Activated CD4-positive, alpha-beta memory T cell treated with anti-CD3 and anti-CD28 coated beads for 36 hours (primary cell): Measurements from ENCODE around the gene DUSP16. TPM values are rescaled to one million over a fixed set of nuclear protein-coding genes. Genes with fewer than 3 reads are reported as not detected.
"Not testable (repeated sequence)": the region's sequence is repeated elsewhere in the genome, so short reads cannot be mapped to it uniquely, and the experiment has no call there.

Source experiments
- CTCF ChIA-PET: fragments of 350-600 bp; sonication (Branson Sonifier 250); formaldehyde crosslinking; loops from one replicate; lab custom pipeline; 2021; ENCODE audit warnings: antibody characterized with exemption, inconsistent platforms; lab: Charles Lee
- POLR2A ChIA-PET: fragments of 350-600 bp; sonication (Branson Sonifier 250); formaldehyde crosslinking; loops from one replicate; lab custom pipeline; 2021; ENCODE audit warnings: antibody characterized with exemption; lab: Charles Lee
- DNase-seq: peaks from one replicate; pipeline ENCODE4 v3.0.0-alpha.2; 2020
- H3K27ac Mint-ChIP-seq: one replicate; pipeline ENCODE4 v1.8.0; 2021; ENCODE audit warnings: mixed read lengths
- H3K27me3 Mint-ChIP-seq: one replicate; pipeline ENCODE4 v1.8.0; 2021; ENCODE audit warnings: mixed read lengths
- H3K36me3 Mint-ChIP-seq: one replicate; pipeline ENCODE4 v1.8.0; 2021; ENCODE audit warnings: mixed read lengths
- H3K4me1 Mint-ChIP-seq: one replicate; pipeline ENCODE4 v1.8.0; 2021; ENCODE audit warnings: low read depth, mixed read lengths
- H3K4me3 Mint-ChIP-seq: one replicate; pipeline ENCODE4 v1.8.0; 2021; ENCODE audit warnings: mild to moderate bottlenecking, mixed read lengths
- H3K9me3 Mint-ChIP-seq: one replicate; pipeline ENCODE4 v1.8.0; 2021; ENCODE audit warnings: mixed read lengths
- intact Hi-C: fragments of 100-400 bp; cut with micrococcal nuclease; formaldehyde crosslinking; loops from one replicate; pipeline ENCODE4 v1.15.1; 2023
- total RNA-seq, 2 experiments: library from RNA; stranded (reverse); gene quantifications; one replicate each; pipeline ENCODE4 v1.2.3, GENCODE V29; 2021

Gene DUSP16
- total RNA-seq, 2 experiments from 2014 or later, result 70.2 to 82.1 TPM

DNA sequence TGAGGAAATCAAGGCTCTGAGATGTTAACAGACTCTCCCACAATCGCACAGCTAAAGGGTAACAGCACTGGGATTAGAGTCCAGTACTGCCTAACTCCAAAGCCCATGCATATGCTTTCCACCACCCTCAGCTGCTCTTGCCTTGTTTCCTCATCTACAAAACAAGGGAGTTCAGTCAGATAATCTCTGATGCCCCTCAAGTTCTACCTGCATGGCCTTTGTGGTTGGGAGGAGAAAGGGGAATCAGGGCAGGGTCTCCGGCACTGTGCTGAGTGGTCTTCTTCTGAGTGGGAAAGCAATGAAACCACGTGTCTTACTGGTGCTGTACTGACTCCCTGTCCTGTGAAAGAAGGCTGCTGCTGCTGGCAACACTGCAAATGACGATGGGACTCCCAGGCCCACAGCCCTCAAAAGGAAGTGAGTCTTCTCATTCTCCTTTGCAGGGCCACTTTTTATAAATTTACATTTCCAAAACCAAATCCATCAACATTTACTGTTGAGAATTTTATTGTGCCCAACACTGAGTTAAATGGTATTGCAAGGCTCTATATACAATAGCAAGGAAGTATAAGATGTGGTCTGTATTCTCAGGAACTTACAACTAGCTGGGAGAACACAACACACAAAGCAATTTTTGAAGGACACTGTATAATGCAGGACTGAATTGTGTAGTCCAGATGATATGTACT, 19.7 kb upstream of the DUSP16 start:
- Mint-ChIP-seq H3K27me3 (peaks cover 3% of the 10 kb centered on the region), H3K36me3 (no peaks in the 10 kb centered on the region), H3K9me3 (no peaks in the 10 kb centered on the region), H3K27ac (peak overlapping the region; percentile 84), H3K4me3 (peak overlapping the region; percentile 40), H3K4me1 (peaks cover 54% of the 10 kb centered on the region)
- DNase-seq, result peak; percentile 51
- ChIA-PET CTCF (interaction anchor here (0.6 to 1.3 kb wide), 3 partner anchors 19 to 122 kb away, joined by 3 to 5 read pairs (median 3); partner anchors contain the start of gene DUSP16), POLR2A (interaction anchor here (1.5 kb wide), 1 partner anchor 21 kb away, joined by 3 read pairs; no protein-coding TSS in a partner anchor)
- intact Hi-C loops, result loop anchor here (1.0 to 2.0 kb wide), 2 partner anchors 62 to 140 kb away; no protein-coding TSS in a partner anchor

DNA sequence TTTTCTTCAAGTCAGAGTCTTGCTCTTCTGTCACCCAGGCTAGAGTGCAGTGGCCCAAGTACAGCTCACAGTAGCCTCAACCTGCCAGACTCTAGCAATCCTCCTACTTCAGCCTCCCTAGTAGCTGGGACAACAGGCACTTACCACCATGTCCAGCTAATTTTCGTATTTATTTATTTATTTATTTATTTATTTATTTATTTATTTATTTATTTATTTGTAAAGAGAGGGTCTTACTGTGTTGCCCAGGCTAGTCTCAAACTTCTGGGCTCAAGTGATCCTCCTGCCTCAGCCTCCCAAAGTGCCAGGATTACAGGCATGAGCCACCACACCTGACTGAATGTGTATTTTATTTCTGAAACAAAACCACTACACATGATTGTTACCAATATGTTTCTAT, 18.1 kb upstream of the DUSP16 start:
- POLR2A ChIA-PET, H3K4me3 Mint-ChIP-seq, DNase-seq, H3K27ac Mint-ChIP-seq, intact Hi-C loops, H3K27me3 Mint-ChIP-seq, H3K36me3 Mint-ChIP-seq, H3K9me3 Mint-ChIP-seq: not testable (repeated sequence)
- CTCF ChIA-PET, result interaction anchor here (0.6 kb wide), 1 partner anchor 79 kb away, joined by 3 read pairs; no protein-coding TSS in a partner anchor
- H3K4me1 Mint-ChIP-seq, result peaks cover 49% of the 10 kb centered on the region

- no peaks in the 10 kb centered on the region for H3K27me3 Mint-ChIP-seq
- ChIA-PET CTCF (interaction anchor here (2.9 kb wide), 1 partner anchor 14 kb away, joined by 11 read pairs; the partner anchor contains the start of gene DUSP16), POLR2A (no interaction called here)
- H3K27ac Mint-ChIP-seq, result peak overlapping the region; percentile 8
- DNase-seq, result no peak
- no peak overlapping the region for H3K4me3 Mint-ChIP-seq
- intact Hi-C loops, result no loop called here
- peaks cover 24% of the 10 kb centered on the region for H3K4me1 Mint-ChIP-seq
- no peaks in the 10 kb centered on the region for H3K36me3 Mint-ChIP-seq
- H3K9me3 Mint-ChIP-seq, result no peaks in the 10 kb centered on the region
Observed at GRCh38 chr12:12577786-12578185, 15.1 kb upstream of the DUSP16 start.

DNA sequence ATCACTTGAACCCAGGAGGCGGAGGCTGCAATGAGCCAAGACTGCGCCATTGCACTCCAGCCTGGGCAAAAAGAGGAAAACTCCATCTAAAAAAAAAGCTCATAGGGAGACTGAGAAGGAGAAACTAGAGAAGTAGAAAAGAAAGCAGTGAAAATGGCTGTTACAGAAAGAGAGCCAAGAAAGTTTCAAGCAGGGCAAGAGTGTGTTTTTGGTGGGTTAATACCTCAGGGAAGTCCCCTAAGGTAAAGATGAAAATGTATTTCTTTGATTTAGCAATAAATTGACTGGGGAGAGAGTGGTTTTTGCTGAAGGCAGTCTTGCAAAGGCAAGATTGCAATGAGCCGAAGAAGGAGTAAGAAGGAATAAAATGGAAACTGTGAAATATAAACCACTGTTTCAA, 10.0 kb upstream of the DUSP16 start:
- H3K27ac Mint-ChIP-seq, result no peak overlapping the region
- no peaks in the 10 kb centered on the region for H3K36me3 Mint-ChIP-seq
- intact Hi-C loops, result no loop called here
- H3K4me3 Mint-ChIP-seq, result no peak overlapping the region
- peaks cover 7% of the 10 kb centered on the region for H3K4me1 Mint-ChIP-seq
- POLR2A ChIA-PET, result no interaction called here
- H3K27me3 Mint-ChIP-seq, result no peaks in the 10 kb centered on the region
- CTCF ChIA-PET, result interaction anchor here (1.7 kb wide), 1 partner anchor 8 kb away, joined by 5 read pairs; no protein-coding TSS in a partner anchor
- DNase-seq, result no peak
- H3K9me3 Mint-ChIP-seq, result no peaks in the 10 kb centered on the region

DNA sequence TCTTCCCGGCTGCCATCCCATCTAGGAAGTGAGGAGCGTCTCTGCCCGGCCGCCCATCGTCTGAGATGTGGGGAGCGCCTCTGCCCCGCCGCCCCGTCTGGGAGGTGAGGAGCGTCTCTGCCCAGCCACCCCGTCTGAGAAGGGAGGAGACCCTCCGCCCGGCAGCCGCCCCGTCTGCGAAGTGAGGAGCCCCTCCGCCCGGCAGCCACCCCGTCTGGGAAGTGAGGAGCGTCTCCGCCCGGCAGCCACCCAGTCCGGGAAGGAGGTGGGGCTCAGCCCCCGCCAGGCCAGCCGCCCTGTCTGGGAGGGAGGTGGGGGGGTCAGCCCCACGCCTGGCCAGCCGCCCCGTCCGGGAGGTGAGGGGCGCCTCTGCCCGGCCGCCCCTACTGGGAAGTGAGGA, 3.3 kb upstream of the DUSP16 start:
- CTCF ChIA-PET, H3K9me3 Mint-ChIP-seq: not testable (repeated sequence)
- H3K4me1 Mint-ChIP-seq, result peaks cover 14% of the 10 kb centered on the region

DNA sequence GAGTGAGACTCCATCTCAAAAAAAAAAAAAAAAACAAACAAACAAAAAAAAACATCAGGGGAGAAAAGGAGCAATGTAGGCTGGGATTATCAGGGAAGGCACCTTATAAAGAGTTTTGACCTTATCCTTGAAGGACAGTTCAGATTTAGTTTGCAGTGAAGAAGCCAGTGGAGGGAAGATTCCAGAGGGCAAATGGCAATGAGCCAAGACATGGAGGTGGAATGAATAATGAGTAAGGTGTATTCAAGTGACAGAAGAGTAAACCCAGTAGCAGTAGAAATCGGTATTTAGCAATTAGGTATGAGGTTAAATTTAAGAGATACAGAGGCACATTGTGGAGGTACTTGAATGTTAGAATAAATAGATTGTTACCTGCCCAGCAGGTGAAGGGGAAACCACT, 2.2 kb upstream of the DUSP16 start:
- Mint-ChIP-seq H3K27ac (no peak overlapping the region), H3K27me3 (no peaks in the 10 kb centered on the region), H3K4me1 (peaks cover 17% of the 10 kb centered on the region), H3K36me3 (peaks cover 6% of the 10 kb centered on the region), H3K9me3 (peaks cover 5% of the 10 kb centered on the region), H3K4me3 (no peak overlapping the region)
- intact Hi-C loops, result loop anchor here (1.0 to 5.0 kb wide), 4 partner anchors 82 to 437 kb away; partner anchors contain the start of genes BORCS5 and HEBP1
- no peak for DNase-seq
- ChIA-PET POLR2A (no interaction called here), CTCF (interaction anchor here (0.7 to 2.7 kb wide), 17 partner anchors 8 to 207 kb away, joined by 3 to 24 read pairs (median 5); partner anchors contain the start of genes BORCS5 and CREBL2)

More for the DNA sequence above, 3.3 kb upstream of the DUSP16 start:
- DNase-seq, H3K36me3 Mint-ChIP-seq, POLR2A ChIA-PET, H3K27ac Mint-ChIP-seq, H3K27me3 Mint-ChIP-seq, intact Hi-C loops, H3K4me3 Mint-ChIP-seq: not testable (repeated sequence)

DNA sequence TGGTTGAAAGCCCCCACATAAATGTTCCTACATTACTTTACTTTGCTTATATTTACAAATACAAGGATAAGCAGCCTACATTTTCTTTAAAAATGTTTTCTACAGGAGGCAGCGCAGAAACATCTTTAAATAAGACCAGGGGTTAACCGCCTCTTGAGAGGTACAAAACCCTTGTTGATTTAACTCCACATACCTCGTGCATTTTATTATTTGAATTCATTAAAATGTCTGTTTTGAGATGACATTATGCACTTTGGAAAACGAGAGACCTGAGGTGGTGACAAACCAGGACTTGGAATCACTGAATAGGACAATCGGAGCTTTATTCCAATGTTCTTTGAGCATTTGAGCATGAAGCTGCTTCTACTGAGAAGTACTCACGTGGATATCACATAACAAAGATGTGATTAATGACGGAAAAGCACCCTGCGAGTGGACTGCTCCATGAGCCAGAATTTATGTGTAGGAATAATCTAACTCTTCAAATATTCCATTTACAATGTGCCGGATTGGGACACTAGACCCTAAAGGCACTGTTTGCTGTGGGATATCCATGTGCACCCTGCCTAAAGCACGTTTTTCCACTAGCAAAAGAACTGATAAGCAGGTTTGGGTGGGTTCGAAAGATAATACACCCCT, 746 bp upstream of the DUSP16 start:
- Mint-ChIP-seq H3K9me3 (peaks cover 5% of the 10 kb centered on the region), H3K36me3 (peaks cover 14% of the 10 kb centered on the region), H3K27me3 (no peaks in the 10 kb centered on the region), H3K4me3 (peak overlapping the region; percentile 79), H3K27ac (peak overlapping the region; percentile 92), H3K4me1 (peaks cover 30% of the 10 kb centered on the region)
- CTCF ChIA-PET, result interaction anchor here (0.6 to 2.7 kb wide), 33 partner anchors 8 to 206 kb away, joined by 3 to 24 read pairs (median 4); partner anchors contain the start of genes BORCS5 and CREBL2
- POLR2A ChIA-PET, result interaction anchor here (0.6 to 2.0 kb wide), 17 partner anchors 36 to 207 kb away, joined by 3 to 9 read pairs (median 4); partner anchors contain the start of gene BORCS5
- intact Hi-C loops, result loop anchor here (2.0 to 5.0 kb wide), 4 partner anchors 61 to 439 kb away; partner anchors contain the start of genes GPR19 and HEBP1
- no peak for DNase-seq

DNA sequence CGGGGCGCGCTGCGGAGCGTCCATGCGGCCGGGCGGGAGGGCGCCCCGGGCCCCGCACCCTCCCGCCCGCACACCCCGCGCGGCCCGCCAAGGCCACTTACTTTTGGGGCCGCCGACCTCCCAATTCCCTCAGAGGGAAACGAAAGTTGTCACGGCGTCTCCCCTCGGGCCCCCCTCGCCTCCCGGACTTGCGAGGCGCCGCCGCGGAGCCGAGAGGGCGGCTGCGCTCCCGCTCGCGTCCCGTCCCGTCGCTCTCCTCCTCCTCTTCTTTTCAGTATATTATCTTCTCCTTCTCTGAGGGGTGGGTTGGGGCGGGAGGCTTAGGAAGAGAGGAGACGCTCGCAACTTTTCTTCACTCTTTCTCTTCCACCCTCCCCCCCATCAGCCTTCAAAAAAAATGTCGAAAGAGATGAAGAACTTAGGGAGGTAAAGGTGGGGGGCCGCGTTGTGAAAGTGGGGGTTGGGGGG, 613 bp downstream of the DUSP16 start:
- peaks cover 40% of the 10 kb centered on the region for H3K4me1 Mint-ChIP-seq
- peak; percentile 40 for DNase-seq
- H3K27ac Mint-ChIP-seq, result peak overlapping the region; percentile 84
- H3K27me3 Mint-ChIP-seq, result no peaks in the 10 kb centered on the region
- H3K9me3 Mint-ChIP-seq, result peaks cover 5% of the 10 kb centered on the region
- intact Hi-C loops, result loop anchor here (1.0 to 5.0 kb wide), 6 partner anchors 21 to 440 kb away; partner anchors contain the start of genes GPR19 and HEBP1
- peak overlapping the region; percentile 79 for H3K4me3 Mint-ChIP-seq
- ChIA-PET POLR2A (interaction anchor here (0.8 to 2.4 kb wide), 16 partner anchors 14 to 185 kb away, joined by 3 to 10 read pairs (median 4); no protein-coding TSS in a partner anchor), CTCF (interaction anchor here (0.9 to 2.7 kb wide), 7 partner anchors 14 to 185 kb away, joined by 3 to 24 read pairs (median 6); no protein-coding TSS in a partner anchor)
- H3K36me3 Mint-ChIP-seq, result peaks cover 22% of the 10 kb centered on the region

DNA sequence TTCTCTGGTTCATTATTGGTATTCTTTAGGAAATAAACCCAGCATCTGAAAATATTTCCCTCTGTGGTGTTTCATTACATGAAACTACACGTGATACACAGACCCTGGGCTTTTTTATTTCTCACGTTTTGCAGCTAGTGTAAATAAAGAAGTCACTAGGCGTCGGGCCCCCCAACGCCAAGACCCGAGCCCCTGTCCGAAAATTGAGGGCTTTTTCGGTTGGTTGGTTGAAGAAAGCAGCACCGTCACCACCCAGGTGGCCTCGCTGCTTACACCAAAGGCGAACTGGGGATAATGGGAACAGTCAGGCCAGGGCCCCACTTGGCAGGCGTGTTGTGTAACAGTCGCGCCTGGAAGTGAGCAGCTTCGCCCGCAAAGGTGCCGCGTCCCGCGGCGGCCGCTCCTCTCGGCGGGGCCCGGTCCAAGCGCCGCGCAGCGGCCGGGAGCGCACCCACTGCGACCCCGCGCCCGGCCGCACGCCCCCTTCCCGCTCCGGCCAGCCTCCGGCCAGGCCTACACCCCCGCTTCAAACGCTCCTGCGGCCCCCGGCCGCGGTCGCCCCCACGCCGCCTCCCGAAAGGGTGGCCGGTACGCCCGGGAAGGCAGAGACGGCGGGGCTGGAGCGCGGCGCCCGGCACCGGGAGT, 1.2 kb downstream of the DUSP16 start:
- peak overlapping the region; percentile 86 for H3K27ac Mint-ChIP-seq
- CTCF ChIA-PET, result interaction anchor here (0.7 to 1.9 kb wide), 5 partner anchors 14 to 184 kb away, joined by 3 to 6 read pairs (median 6); no protein-coding TSS in a partner anchor
- intact Hi-C loops, result loop anchor here (1.0 to 5.0 kb wide), 13 partner anchors 22 to 441 kb away; partner anchors contain the start of genes BORCS5, GPR19 and HEBP1
- DNase-seq, result peak; percentile 59
- H3K9me3 Mint-ChIP-seq, result peaks cover 5% of the 10 kb centered on the region
- POLR2A ChIA-PET, result interaction anchor here (0.9 to 4.0 kb wide), 23 partner anchors 13 to 184 kb away, joined by 3 to 33 read pairs (median 4); no protein-coding TSS in a partner anchor
- H3K27me3 Mint-ChIP-seq, result no peaks in the 10 kb centered on the region
- H3K4me1 Mint-ChIP-seq, result peaks cover 44% of the 10 kb centered on the region
- peak overlapping the region; percentile 83 for H3K4me3 Mint-ChIP-seq
- peaks cover 26% of the 10 kb centered on the region for H3K36me3 Mint-ChIP-seq

GRCh38 chr12:12560587-12561370, 1.9 kb downstream of the DUSP16 start:
- POLR2A ChIA-PET, result interaction anchor here (0.9 to 4.0 kb wide), 24 partner anchors 12 to 183 kb away, joined by 3 to 33 read pairs (median 4); no protein-coding TSS in a partner anchor
- intact Hi-C loops, result loop anchor here (1.0 to 5.0 kb wide), 9 partner anchors 47 to 442 kb away; partner anchors contain the start of genes BORCS5 and HEBP1
- Mint-ChIP-seq H3K4me1 (peaks cover 49% of the 10 kb centered on the region), H3K27ac (peak overlapping the region; percentile 86), H3K4me3 (peak overlapping the region; percentile 83), H3K36me3 (peaks cover 26% of the 10 kb centered on the region), H3K27me3 (no peaks in the 10 kb centered on the region), H3K9me3 (peaks cover 5% of the 10 kb centered on the region)
- peak; percentile 68 for DNase-seq
- CTCF ChIA-PET, result interaction anchor here (0.7 to 1.9 kb wide), 5 partner anchors 13 to 183 kb away, joined by 3 to 6 read pairs (median 6); no protein-coding TSS in a partner anchor
